ENCODE data around the gene DOK4. TPM values are rescaled to one million over a fixed set of nuclear protein-coding genes. Genes with fewer than 3 reads are reported as not detected.
A peak's percentile ranks its signal among the peaks of the same experiment; 100 is the strongest.

The DOK4 gene
- total RNA-seq, 1 experiment from 2014 or later, result 14.4 TPM

DNA sequence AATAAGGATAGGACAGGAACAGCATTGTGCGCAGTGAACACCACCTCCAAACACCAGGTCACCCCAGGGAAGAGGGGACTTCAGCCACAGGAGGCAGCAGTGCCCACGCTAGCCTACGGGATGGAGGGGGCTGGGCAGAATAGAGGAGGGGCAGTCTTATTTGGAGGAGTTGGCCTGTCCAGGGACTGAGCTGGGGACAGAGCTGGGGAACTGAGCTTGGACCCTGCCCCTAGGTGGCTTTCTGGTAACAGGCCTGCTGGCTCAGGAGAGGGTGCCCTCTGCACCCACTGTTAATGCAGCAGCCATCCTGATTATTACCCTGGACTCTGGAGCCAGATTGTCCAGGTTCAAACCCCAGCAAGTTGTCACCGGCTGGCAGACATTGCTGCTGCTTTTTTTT, 40.7 kb upstream of the DOK4 start (continued):
- no peak for TF ChIP-seq ZNF274 (IDR thresholded peaks at IDR 0.05; ENCODE audit: low read depth, low read length)
- TF ChIP-seq EGR1 (IDR thresholded peaks at IDR 0.05; ENCODE audit: low read depth), result no peak
- TF ChIP-seq ZFX (IDR thresholded peaks at IDR 0.05), result no peak

DNA sequence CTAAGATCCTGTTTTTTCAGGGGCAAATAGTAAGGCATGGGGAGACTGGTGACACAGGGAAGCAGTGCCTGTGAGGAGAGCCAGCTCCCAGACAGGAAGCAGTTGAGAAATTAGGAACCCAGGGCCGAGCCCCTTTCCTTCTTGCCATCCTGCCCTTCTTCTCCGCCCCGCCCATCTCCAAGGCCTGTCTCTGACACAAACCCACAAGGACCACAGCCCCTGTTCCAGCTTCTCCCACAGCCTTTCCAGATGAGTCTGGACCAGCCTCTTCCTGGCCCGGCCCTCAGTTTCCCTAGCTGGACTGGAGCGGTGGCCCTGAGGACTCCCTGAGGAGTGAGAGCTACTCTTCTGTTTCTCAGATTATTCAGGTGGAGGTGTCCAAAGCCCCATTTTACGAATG, 40.2 kb upstream of the DOK4 start:
- DNase-seq (ENCODE audit: low read depth, low spot score), result no peak
- no peaks in the 10 kb centered on the region for H3K9me2 ChIP-seq (ENCODE audit: insufficient read depth)
- H4K20me1 ChIP-seq (ENCODE audit: insufficient read depth), result no peaks in the 10 kb centered on the region
- ChIA-PET RAD21 (ENCODE audit: low non-redundant PET in 1 of 2, low total read pairs in 2 of 2, uncharacterized antibody in 2 of 2, unreplicated experiment in 2 of 2) (no interaction called here), POLR2A (no interaction called here), CTCF (no interaction called here)
- intact Hi-C loops (cut with micrococcal nuclease), result no loop called here
- peaks cover 6 to 32% of the 10 kb centered on the region in 2 experiments; a peak in 3 of 4 replicates for H3K4me1 ChIP-seq (ENCODE audit: control insufficient read depth in 1 of 2, insufficient read depth in 2 of 2, low read length in 2 of 2)
- ATAC-seq, result no peak
- H3K27ac ChIP-seq (ENCODE audit: low read depth, low read length), result no peak overlapping the region
- no peaks in the 10 kb centered on the region for H3K27me3 ChIP-seq (ENCODE audit: insufficient read depth, low read length)
- H3K4me3 ChIP-seq (replicated peaks in 1 of 2; ENCODE audit: low read depth in 1 of 2, low read length in 2 of 2), result no peak overlapping the region
- H3K9me3 ChIP-seq (ENCODE audit: control insufficient read depth in 1 of 2, insufficient read depth in 1 of 2, low read depth in 1 of 2, low read length in 2 of 2), result no peaks in the 10 kb centered on the region
- no peak overlapping the region for H3K9ac ChIP-seq (ENCODE audit: low read length)
- peaks cover 1% of the 10 kb centered on the region; the same call in 1 of the 2 replicates for H3K79me2 ChIP-seq (ENCODE audit: insufficient read depth, low read length)
- H3K4me2 ChIP-seq (ENCODE audit: low read length), result no peak overlapping the region
- no peak overlapping the region for H2AFZ ChIP-seq (ENCODE audit: low read depth, low read length, poor library complexity, severe bottlenecking)
- H3K36me3 ChIP-seq (ENCODE audit: control insufficient read depth in 1 of 2, insufficient read depth in 2 of 2, low read length in 2 of 2), result no peaks in the 10 kb centered on the region
- TF ChIP-seq EGR1 (IDR thresholded peaks at IDR 0.05; ENCODE audit: low read depth), result no peak
- TF ChIP-seq JUND (IDR thresholded peaks at IDR 0.05), result no peak
- TF ChIP-seq CEBPB (IDR thresholded peaks at IDR 0.05; ENCODE audit: low read depth), result no peak
- TF ChIP-seq ELF1 (IDR thresholded peaks at IDR 0.05; ENCODE audit: borderline replicate concordance, low read depth), result no peak
- TF ChIP-seq FOSL1 (IDR thresholded peaks at IDR 0.05; ENCODE audit: low read depth), result no peak
- TF ChIP-seq, protein P1, sequence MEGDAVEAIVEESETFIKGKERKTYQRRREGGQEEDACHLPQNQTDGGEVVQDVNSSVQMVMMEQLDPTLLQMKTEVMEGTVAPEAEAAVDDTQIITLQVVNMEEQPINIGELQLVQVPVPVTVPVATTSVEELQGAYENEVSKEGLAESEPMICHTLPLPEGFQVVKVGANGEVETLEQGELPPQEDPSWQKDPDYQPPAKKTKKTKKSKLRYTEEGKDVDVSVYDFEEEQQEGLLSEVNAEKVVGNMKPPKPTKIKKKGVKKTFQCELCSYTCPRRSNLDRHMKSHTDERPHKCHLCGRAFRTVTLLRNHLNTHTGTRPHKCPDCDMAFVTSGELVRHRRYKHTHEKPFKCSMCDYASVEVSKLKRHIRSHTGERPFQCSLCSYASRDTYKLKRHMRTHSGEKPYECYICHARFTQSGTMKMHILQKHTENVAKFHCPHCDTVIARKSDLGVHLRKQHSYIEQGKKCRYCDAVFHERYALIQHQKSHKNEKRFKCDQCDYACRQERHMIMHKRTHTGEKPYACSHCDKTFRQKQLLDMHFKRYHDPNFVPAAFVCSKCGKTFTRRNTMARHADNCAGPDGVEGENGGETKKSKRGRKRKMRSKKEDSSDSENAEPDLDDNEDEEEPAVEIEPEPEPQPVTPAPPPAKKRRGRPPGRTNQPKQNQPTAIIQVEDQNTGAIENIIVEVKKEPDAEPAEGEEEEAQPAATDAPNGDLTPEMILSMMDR (IDR thresholded peaks at IDR 0.05 in 2 of 3, conservative IDR thresholded peaks at IDR 0.05 in 1 of 3; ENCODE audit: borderline replicate concordance in 1 of 3, insufficient read depth in 1 of 3, low read depth in 2 of 3, low read length in 2 of 3), result no peak
- BruUV-seq (replicated peaks), result TSS peak; percentile 17
